Gastrocnemius medialis (tissue), 4 donors: ENCODE data around the gene TANGO2.

ENCODE experiments used
- POLR2A ChIP-seq, 2 donors: fragments of 450-650 bp; IDR thresholded peaks; one replicate each; pipeline ENCODE4 v1.6.1; 2017; ENCODE audit warnings: antibody characterized with exemption in 2 of 2, mild to moderate bottlenecking in 2 of 2, moderate library complexity in 2 of 2
- TF ChIP-seq, protein P1 (sequence below), 5 experiments: fragments of 450-650 bp in 3 of 5; fragments of 200-600 bp in 2 of 5; sonication (generic) in 2 of 5; IDR thresholded peaks in 4 of 5; conservative IDR thresholded peaks in 1 of 5; 1 replicate in 4 of 5; 2 replicates in 1 of 5; pipeline ENCODE4 v1.5.1; 2016 to 2019; ENCODE audit warnings: antibody characterized with exemption in 5 of 5, mild to moderate bottlenecking in 3 of 5, moderate library complexity in 3 of 5

DNA sequence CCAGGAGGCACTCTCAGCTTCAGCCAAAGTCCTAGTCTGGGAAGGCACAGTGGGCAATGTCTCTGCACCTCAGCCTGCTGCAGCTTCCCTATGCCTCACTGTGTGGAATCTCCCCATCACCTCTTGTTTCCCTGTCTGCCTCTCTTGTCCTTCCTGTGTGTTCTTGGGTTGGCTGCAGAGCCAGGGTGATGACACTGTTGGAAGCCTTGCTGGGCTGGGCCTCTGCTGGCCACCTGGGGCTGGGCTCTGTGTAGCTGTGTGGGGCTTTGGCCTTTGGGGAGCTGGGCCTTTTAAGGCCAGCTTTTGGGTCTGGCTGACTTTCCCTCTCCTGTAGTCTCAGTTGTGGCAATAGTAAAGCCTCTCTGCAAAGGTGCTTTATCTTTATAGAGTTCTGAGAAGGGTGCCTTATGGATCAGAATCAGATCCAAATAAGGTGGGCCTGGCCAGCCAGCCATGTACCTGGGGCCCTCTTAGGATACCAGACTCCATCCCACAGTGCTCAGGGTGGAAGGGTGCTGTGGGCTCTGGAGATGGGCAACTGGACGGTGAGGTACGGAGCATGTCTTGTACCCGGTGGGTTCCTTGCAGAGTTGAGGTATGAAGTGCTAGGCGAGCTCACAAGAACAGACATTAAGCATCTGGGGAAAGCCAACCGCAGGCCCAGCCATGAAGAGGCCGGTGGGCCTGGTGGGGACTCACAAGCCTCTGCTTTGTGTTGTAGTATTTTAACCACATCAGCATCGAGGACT, 84.7 kb downstream of the TANGO2 start:
- TF ChIP-seq, protein P1, sequence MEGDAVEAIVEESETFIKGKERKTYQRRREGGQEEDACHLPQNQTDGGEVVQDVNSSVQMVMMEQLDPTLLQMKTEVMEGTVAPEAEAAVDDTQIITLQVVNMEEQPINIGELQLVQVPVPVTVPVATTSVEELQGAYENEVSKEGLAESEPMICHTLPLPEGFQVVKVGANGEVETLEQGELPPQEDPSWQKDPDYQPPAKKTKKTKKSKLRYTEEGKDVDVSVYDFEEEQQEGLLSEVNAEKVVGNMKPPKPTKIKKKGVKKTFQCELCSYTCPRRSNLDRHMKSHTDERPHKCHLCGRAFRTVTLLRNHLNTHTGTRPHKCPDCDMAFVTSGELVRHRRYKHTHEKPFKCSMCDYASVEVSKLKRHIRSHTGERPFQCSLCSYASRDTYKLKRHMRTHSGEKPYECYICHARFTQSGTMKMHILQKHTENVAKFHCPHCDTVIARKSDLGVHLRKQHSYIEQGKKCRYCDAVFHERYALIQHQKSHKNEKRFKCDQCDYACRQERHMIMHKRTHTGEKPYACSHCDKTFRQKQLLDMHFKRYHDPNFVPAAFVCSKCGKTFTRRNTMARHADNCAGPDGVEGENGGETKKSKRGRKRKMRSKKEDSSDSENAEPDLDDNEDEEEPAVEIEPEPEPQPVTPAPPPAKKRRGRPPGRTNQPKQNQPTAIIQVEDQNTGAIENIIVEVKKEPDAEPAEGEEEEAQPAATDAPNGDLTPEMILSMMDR (IDR thresholded peaks at IDR 0.05 in 4 of 5, conservative IDR thresholded peaks at IDR 0.05 in 1 of 5) = no peak
- TF ChIP-seq POLR2A (IDR thresholded peaks at IDR 0.05) = no peak
